Body of pancreas (tissue), 4 donors: Measurements from ENCODE around the gene UNC80.

Source experiments
- POLR2A ChIP-seq, 3 donors: fragments of 450-650 bp; IDR thresholded peaks; one replicate each; pipeline ENCODE4 v1.6.1; 2016; ENCODE audit warnings: antibody characterized with exemption in 3 of 3, mild to moderate bottlenecking in 2 of 3
- TF ChIP-seq, protein P1 (sequence below), 7 experiments: fragments of 450-650 bp in 4 of 7; fragments of 200-600 bp in 3 of 7; sonication (generic) in 3 of 7; IDR thresholded peaks; one replicate each; pipeline ENCODE4 v1.5.1; 2016 to 2019; ENCODE audit warnings: antibody characterized with exemption in 7 of 7

DNA sequence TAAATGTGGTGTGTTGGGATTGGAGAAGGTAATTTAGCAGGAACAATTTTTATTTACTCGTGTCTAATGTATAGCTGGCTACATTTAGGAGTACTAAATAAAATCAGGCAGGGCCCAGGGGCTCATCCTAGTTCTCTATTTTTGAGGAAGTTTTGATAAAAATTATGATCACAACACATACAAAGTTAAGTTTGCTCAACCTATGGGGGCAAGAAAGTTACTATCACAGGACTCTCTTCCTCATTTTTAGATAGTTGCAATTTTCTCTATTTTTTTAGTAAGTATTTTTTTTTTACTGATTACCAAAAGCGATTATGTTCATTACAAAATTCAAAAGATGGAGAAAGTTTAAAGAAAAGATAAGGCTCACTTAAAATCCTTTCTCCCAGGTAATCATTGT lies 170.8 kb downstream of the UNC80 start:
- TF ChIP-seq, protein P1, sequence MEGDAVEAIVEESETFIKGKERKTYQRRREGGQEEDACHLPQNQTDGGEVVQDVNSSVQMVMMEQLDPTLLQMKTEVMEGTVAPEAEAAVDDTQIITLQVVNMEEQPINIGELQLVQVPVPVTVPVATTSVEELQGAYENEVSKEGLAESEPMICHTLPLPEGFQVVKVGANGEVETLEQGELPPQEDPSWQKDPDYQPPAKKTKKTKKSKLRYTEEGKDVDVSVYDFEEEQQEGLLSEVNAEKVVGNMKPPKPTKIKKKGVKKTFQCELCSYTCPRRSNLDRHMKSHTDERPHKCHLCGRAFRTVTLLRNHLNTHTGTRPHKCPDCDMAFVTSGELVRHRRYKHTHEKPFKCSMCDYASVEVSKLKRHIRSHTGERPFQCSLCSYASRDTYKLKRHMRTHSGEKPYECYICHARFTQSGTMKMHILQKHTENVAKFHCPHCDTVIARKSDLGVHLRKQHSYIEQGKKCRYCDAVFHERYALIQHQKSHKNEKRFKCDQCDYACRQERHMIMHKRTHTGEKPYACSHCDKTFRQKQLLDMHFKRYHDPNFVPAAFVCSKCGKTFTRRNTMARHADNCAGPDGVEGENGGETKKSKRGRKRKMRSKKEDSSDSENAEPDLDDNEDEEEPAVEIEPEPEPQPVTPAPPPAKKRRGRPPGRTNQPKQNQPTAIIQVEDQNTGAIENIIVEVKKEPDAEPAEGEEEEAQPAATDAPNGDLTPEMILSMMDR (IDR thresholded peaks at IDR 0.05): no peak
- no peak for TF ChIP-seq POLR2A (IDR thresholded peaks at IDR 0.05)
